HEK293 (cell line): ENCODE measurements around the gene RDM1.

Source experiments
- CTCF ChIP-seq: fragments of 450-650 bp; formaldehyde crosslinking; IDR thresholded peaks from 2 replicates; pipeline ENCODE4 v1.5.1; 2016; ENCODE audit warnings: missing biosample characterization, missing genetic modification characterization
- ZBTB21 ChIP-seq: fragments of 450-650 bp; formaldehyde crosslinking; IDR thresholded peaks from 2 replicates; pipeline ENCODE4 v1.5.1; 2017; ENCODE audit warnings: missing biosample characterization, missing genetic modification characterization
- ZNF335 ChIP-seq: fragments of 450-650 bp; formaldehyde crosslinking; conservative IDR thresholded peaks from 2 replicates; pipeline ENCODE4 v1.5.1; 2016; ENCODE audit warnings: missing biosample characterization, missing genetic modification characterization
- ZNF530 ChIP-seq: fragments of 450-650 bp; formaldehyde crosslinking; IDR thresholded peaks from 2 replicates; pipeline ENCODE4 v1.5.1; 2016; ENCODE audit warnings: low read depth, missing biosample characterization, missing genetic modification characterization

GRCh38 chr17:35890774-35891155 lies 39.8 kb downstream of the RDM1 start:
- TF ChIP-seq CTCF (tag by site-specific recombination) (no peak), ZBTB21 (tag by site-specific recombination) (no peak), ZNF530 (tag by site-specific recombination) (no peak), ZNF335 (no peak)
